ENCODE measurements around the gene PPP2R2D. TPM values are rescaled to one million over a fixed set of nuclear protein-coding genes. Genes with fewer than 3 reads are reported as not detected.

PPP2R2D gene
- total RNA-seq, 4 donors from 2014 or later, result 22.4 to 33.7 (median 29.1) TPM

DNA sequence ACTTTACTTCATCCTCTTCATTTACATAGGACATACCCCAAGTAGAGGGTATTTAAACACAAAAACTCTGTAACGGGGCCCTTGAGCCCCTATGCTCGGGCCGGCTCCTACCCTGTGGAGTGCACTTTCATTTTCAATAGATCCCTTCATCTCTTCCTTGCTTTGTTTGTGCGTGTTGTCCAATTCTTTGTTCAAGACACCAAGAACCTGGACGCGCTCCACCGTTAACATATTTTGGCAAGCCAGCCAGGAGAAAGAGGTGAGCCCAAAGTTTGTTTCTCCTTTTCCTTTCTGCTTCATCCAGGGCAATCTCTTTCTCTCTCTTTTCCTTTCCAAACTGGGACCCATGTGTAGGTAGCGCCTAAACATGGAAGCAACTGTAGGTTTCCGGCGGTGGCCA, 106.9 kb downstream of the PPP2R2D start:
- peak overlapping the region in 1 of 4 donors; percentile 42 for H3K27ac ChIP-seq
- ATAC-seq, result no peak
- intact Hi-C loops (cut with DNase I; ENCODE audit: low total_unique reads) (no loop called here), in situ Hi-C loops (cut with MboI; ENCODE audit: low sequenced_read_pairs in 4 of 4) (no loop called here)
- H3K4me1 ChIP-seq, result peaks cover 16 to 23% of the 10 kb centered on the region in 2 donors
- H3K4me3 ChIP-seq, result no peak overlapping the region
- no peaks in the 10 kb centered on the region for H3K27me3 ChIP-seq
- H3K9me3 ChIP-seq, result no peaks in the 10 kb centered on the region
- DNase-seq, result no peak
- H3K36me3 ChIP-seq, result no peaks in the 10 kb centered on the region
- TF ChIP-seq POLR2A (IDR thresholded peaks at IDR 0.05), result no peak
- TF ChIP-seq, protein P1, sequence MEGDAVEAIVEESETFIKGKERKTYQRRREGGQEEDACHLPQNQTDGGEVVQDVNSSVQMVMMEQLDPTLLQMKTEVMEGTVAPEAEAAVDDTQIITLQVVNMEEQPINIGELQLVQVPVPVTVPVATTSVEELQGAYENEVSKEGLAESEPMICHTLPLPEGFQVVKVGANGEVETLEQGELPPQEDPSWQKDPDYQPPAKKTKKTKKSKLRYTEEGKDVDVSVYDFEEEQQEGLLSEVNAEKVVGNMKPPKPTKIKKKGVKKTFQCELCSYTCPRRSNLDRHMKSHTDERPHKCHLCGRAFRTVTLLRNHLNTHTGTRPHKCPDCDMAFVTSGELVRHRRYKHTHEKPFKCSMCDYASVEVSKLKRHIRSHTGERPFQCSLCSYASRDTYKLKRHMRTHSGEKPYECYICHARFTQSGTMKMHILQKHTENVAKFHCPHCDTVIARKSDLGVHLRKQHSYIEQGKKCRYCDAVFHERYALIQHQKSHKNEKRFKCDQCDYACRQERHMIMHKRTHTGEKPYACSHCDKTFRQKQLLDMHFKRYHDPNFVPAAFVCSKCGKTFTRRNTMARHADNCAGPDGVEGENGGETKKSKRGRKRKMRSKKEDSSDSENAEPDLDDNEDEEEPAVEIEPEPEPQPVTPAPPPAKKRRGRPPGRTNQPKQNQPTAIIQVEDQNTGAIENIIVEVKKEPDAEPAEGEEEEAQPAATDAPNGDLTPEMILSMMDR (IDR thresholded peaks at IDR 0.05 in 4 of 5, conservative IDR thresholded peaks at IDR 0.05 in 1 of 5), result no peak

Other genes starting within 250 kb of the PPP2R2D start
- gene BNIP3, start 80.9 kb downstream of the PPP2R2D start, total RNA-seq, result 1,000 to 10,000 TPM in 1 of 4 donors, 100 to 1,000 TPM in 3; 337 to 1,280 (median 583) TPM
- gene JAKMIP3, start 164.9 kb downstream of the PPP2R2D start, total RNA-seq, result under 1 TPM; 0.24 to 0.67 (median 0.51) TPM

Measured in gastrocnemius medialis (tissue), 4 donors.